ENCODE measurements around the gene WDFY3. TPM values are rescaled to one million over a fixed set of nuclear protein-coding genes. Genes with fewer than 3 reads are reported as not detected.

Gene WDFY3
- total and polyA plus RNA-seq, 2 experiments from 2014 or later, result 8.0 to 89.0 TPM

- Histone ChIP-seq H3F3A (replicated peaks; ENCODE audit: low read depth) (no peaks in the 10 kb centered on the region), H2AFZ (no peak overlapping the region), H4K20me1 (replicated peaks; ENCODE audit: insufficient read depth) (no peaks in the 10 kb centered on the region), H3K27me3 (ENCODE audit: insufficient read depth) (no peaks in the 10 kb centered on the region), H3K36me3 (ENCODE audit: insufficient read depth) (no peaks in the 10 kb centered on the region), H3K4me2 (peak overlapping the region; percentile 60), H3K79me2 (replicated peaks; ENCODE audit: insufficient read depth) (peaks cover 44% of the 10 kb centered on the region), H3K4me3 (peak overlapping the region; percentile 31), H3K27ac (ENCODE audit: low read depth) (peak overlapping the region; percentile 94), H3K9me2 (ENCODE audit: insufficient read depth) (no peaks in the 10 kb centered on the region), H3K4me1 (ENCODE audit: insufficient read depth) (peaks cover 50% of the 10 kb centered on the region)
- no peaks in the 10 kb centered on the region for H3K36me3 Mint-ChIP-seq (ENCODE audit: low read depth)
- TF ChIP-seq ZNF114 (CRISPR knock-in tag; IDR thresholded peaks at IDR 0.05) (peak; percentile 83; the same call in 1 of the 2 replicates), CREB1 (CRISPR knock-in tag; IDR thresholded peaks at IDR 0.05; ENCODE audit: low read depth) (0 out of 2 replicates have a peak, but pooled peaks have one; percentile 6), ZNF331 (CRISPR knock-in tag; IDR thresholded peaks at IDR 0.05; ENCODE audit: low read depth) (no peak), EZH2 (IDR thresholded peaks at IDR 0.05; ENCODE audit: low read depth, unreplicated experiment) (no peak), JUNB (IDR thresholded peaks at IDR 0.05; ENCODE audit: unreplicated experiment) (no peak)
- TF ChIP-seq, protein P1, sequence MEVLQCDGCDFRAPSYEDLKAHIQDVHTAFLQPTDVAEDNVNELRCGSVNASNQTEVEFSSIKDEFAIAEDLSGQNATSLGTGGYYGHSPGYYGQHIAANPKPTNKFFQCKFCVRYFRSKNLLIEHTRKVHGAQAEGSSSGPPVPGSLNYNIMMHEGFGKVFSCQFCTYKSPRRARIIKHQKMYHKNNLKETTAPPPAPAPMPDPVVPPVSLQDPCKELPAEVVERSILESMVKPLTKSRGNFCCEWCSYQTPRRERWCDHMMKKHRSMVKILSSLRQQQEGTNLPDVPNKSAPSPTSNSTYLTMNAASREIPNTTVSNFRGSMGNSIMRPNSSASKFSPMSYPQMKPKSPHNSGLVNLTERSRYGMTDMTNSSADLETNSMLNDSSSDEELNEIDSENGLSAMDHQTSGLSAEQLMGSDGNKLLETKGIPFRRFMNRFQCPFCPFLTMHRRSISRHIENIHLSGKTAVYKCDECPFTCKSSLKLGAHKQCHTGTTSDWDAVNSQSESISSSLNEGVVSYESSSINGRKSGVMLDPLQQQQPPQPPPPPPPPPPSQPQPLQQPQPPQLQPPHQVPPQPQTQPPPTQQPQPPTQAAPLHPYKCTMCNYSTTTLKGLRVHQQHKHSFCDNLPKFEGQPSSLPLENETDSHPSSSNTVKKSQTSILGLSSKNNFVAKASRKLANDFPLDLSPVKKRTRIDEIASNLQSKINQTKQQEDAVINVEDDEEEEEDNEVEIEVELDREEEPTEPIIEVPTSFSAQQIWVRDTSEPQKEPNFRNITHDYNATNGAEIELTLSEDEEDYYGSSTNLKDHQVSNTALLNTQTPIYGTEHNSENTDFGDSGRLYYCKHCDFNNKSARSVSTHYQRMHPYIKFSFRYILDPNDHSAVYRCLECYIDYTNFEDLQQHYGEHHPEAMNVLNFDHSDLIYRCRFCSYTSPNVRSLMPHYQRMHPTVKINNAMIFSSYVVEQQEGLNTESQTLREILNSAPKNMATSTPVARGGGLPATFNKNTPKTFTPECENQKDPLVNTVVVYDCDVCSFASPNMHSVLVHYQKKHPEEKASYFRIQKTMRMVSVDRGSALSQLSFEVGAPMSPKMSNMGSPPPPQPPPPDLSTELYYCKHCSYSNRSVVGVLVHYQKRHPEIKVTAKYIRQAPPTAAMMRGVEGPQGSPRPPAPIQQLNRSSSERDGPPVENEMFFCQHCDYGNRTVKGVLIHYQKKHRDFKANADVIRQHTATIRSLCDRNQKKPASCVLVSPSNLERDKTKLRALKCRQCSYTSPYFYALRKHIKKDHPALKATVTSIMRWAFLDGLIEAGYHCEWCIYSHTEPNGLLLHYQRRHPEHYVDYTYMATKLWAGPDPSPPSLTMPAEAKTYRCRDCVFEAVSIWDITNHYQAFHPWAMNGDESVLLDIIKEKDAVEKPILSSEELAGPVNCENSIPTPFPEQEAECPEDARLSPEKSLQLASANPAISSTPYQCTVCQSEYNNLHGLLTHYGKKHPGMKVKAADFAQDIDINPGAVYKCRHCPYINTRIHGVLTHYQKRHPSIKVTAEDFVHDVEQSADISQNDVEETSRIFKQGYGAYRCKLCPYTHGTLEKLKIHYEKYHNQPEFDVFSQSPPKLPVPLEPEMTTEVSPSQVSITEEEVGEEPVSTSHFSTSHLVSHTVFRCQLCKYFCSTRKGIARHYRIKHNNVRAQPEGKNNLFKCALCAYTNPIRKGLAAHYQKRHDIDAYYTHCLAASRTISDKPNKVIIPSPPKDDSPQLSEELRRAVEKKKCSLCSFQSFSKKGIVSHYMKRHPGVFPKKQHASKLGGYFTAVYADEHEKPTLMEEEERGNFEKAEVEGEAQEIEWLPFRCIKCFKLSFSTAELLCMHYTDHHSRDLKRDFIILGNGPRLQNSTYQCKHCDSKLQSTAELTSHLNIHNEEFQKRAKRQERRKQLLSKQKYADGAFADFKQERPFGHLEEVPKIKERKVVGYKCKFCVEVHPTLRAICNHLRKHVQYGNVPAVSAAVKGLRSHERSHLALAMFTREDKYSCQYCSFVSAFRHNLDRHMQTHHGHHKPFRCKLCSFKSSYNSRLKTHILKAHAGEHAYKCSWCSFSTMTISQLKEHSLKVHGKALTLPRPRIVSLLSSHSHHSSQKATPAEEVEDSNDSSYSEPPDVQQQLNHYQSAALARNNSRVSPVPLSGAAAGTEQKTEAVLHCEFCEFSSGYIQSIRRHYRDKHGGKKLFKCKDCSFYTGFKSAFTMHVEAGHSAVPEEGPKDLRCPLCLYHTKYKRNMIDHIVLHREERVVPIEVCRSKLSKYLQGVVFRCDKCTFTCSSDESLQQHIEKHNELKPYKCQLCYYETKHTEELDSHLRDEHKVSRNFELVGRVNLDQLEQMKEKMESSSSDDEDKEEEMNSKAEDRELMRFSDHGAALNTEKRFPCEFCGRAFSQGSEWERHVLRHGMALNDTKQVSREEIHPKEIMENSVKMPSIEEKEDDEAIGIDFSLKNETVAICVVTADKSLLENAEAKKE (CRISPR knock-in tag; IDR thresholded peaks at IDR 0.05), result peak; percentile 69; the same call in 1 of the 2 replicates
- no peaks in the 10 kb centered on the region for H3K27me3 Mint-ChIP-seq (ENCODE audit: insufficient read depth, low read depth, poor library complexity)
- no peaks in the 10 kb centered on the region for H3K9me3 Mint-ChIP-seq
- DNase-seq (ENCODE audit: low spot score) (peak; percentile 95), ATAC-seq (peak; percentile 92)
- peak overlapping the region; percentile 99 for H3K27ac Mint-ChIP-seq
- H3K4me3 Mint-ChIP-seq, result peak overlapping the region; percentile 63
- peaks cover 58% of the 10 kb centered on the region for H3K4me1 Mint-ChIP-seq
Measured at GRCh38 chr4:84870398-84871163, 95.9 kb downstream of the WDFY3 start.
